HEK293 (cell line): ENCODE measurements around the gene NANS.
"Not testable (repeated sequence)": the region's sequence is repeated elsewhere in the genome, so short reads cannot be mapped to it uniquely, and the experiment has no call there.

Source experiments
- CTCF ChIA-PET: fragments of 350-600 bp; formaldehyde crosslinking; extraction: SDS; loops from one replicate; lab custom pipeline; 2021; ENCODE audit warnings: antibody characterized with exemption; lab: Yijun Ruan, JAX
- POLR2A ChIA-PET: fragments of 300-600 bp; formaldehyde crosslinking; extraction: SDS; loops from one replicate; lab custom pipeline; 2020; ENCODE audit warnings: antibody characterized with exemption, inconsistent platforms; lab: Yijun Ruan, JAX
- H3K27ac ChIP-seq: fragments of 200-500 bp; sonication (Bioruptor generic); 2 replicates; pipeline ENCODE4 v1.5.1; 2014; ENCODE audit warnings: low read depth, low read length, control low read depth, inconsistent platforms; ENCODE audit errors: extremely low read depth
- H3K36me3 ChIP-seq, 2 experiments: fragments of 200-500 bp in 1 of 2; sonication (Bioruptor generic) in 1 of 2; 1 replicate in 1 of 2; 2 replicates in 1 of 2; pipeline ENCODE4 v1.5.1; 2014 to 2017; ENCODE audit warnings: inconsistent platforms in 2 of 2, low read length in 2 of 2; ENCODE audit not compliant: control insufficient read depth in 2 of 2, insufficient read depth in 1 of 2
- H3K4me1 ChIP-seq: fragments of 200-500 bp; sonication (Bioruptor generic); 2 replicates; pipeline ENCODE4 v1.5.1; 2014; ENCODE audit warnings: mild to moderate bottlenecking, low read length, inconsistent platforms; ENCODE audit not compliant: control insufficient read depth, insufficient read depth
- H3K4me3 ChIP-seq: 2 replicates; pipeline ENCODE4 v1.5.1; 2011; ENCODE audit warnings: low read depth, mild to moderate bottlenecking, control low read depth, low read length, moderate library complexity
- H3K9me3 ChIP-seq: fragments of 200-500 bp; sonication (Bioruptor generic); 2 replicates; pipeline ENCODE4 v1.5.1; 2014; ENCODE audit warnings: low read depth, low read length, inconsistent platforms; ENCODE audit not compliant: control insufficient read depth, insufficient read depth
- PRDM10 ChIP-seq: fragments of 450-650 bp; formaldehyde crosslinking; IDR thresholded peaks from 2 replicates; pipeline ENCODE4 v1.5.1; 2016; ENCODE audit warnings: missing biosample characterization, missing genetic modification characterization
- REST ChIP-seq: fragments of 450-650 bp; formaldehyde crosslinking; IDR thresholded peaks from 2 replicates; pipeline ENCODE4 v1.5.1; 2016; ENCODE audit warnings: missing biosample characterization, missing genetic modification characterization
- SP3 ChIP-seq: fragments of 450-650 bp; formaldehyde crosslinking; IDR thresholded peaks from 2 replicates; pipeline ENCODE4 v1.5.1; 2016; ENCODE audit warnings: missing biosample characterization, missing genetic modification characterization
- ZNF121 ChIP-seq: fragments of 450-650 bp; formaldehyde crosslinking; IDR thresholded peaks from 2 replicates; pipeline ENCODE4 v1.5.1; 2016; ENCODE audit warnings: missing biosample characterization, missing genetic modification characterization
- ZNF544 ChIP-seq: fragments of 450-650 bp; formaldehyde crosslinking; IDR thresholded peaks from 2 replicates; pipeline ENCODE4 v1.5.0; 2017; ENCODE audit warnings: missing biosample characterization, missing genetic modification characterization
- ZNF624 ChIP-seq: fragments of 450-650 bp; formaldehyde crosslinking; IDR thresholded peaks from 2 replicates; pipeline ENCODE4 v1.5.1; 2017; ENCODE audit warnings: missing biosample characterization, missing genetic modification characterization
- ZNF837 ChIP-seq: fragments of 450-650 bp; formaldehyde crosslinking; IDR thresholded peaks from 2 replicates; pipeline ENCODE4 v1.5.1; 2016; ENCODE audit warnings: missing biosample characterization, missing genetic modification characterization
- TF ChIP-seq, protein P1 (sequence below): fragments of 450-650 bp; formaldehyde crosslinking; IDR thresholded peaks from 2 replicates; pipeline ENCODE4 v1.5.1; 2016; ENCODE audit warnings: missing biosample characterization, missing genetic modification characterization
- TF ChIP-seq, protein P2 (sequence below): fragments of 450-650 bp; formaldehyde crosslinking; IDR thresholded peaks from 2 replicates; pipeline ENCODE4 v1.5.1; 2016; ENCODE audit warnings: missing biosample characterization, missing genetic modification characterization, borderline replicate concordance

Gene NANS

GRCh38 chr9:98129451-98129881, 72.9 kb downstream of the NANS start:
- CTCF ChIA-PET, result interaction anchor here (0.6 to 1.0 kb wide), 3 partner anchors 9 to 206 kb away, joined by 3 to 4 read pairs (median 3); no protein-coding TSS in a partner anchor
- POLR2A ChIA-PET, result no interaction called here
- Histone ChIP-seq H3K27ac (no peak overlapping the region), H3K36me3 (peaks cover 0 to 16% of the 10 kb centered on the region in 2 experiments; a peak in 1 of 3 replicates), H3K4me3 (no peak overlapping the region), H3K4me1 (no peaks in the 10 kb centered on the region), H3K9me3 (no peaks in the 10 kb centered on the region)
- TF ChIP-seq ZNF837 (no peak), ZNF544 (tag by site-specific recombination) (no peak), SP3 (tag by site-specific recombination) (no peak), REST (tag by site-specific recombination) (no peak), PRDM10 (no peak), ZNF624 (tag by site-specific recombination) (no peak)
- TF ChIP-seq, protein P1, sequence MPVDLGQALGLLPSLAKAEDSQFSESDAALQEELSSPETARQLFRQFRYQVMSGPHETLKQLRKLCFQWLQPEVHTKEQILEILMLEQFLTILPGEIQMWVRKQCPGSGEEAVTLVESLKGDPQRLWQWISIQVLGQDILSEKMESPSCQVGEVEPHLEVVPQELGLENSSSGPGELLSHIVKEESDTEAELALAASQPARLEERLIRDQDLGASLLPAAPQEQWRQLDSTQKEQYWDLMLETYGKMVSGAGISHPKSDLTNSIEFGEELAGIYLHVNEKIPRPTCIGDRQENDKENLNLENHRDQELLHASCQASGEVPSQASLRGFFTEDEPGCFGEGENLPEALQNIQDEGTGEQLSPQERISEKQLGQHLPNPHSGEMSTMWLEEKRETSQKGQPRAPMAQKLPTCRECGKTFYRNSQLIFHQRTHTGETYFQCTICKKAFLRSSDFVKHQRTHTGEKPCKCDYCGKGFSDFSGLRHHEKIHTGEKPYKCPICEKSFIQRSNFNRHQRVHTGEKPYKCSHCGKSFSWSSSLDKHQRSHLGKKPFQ, result no peak
- TF ChIP-seq, protein P2, sequence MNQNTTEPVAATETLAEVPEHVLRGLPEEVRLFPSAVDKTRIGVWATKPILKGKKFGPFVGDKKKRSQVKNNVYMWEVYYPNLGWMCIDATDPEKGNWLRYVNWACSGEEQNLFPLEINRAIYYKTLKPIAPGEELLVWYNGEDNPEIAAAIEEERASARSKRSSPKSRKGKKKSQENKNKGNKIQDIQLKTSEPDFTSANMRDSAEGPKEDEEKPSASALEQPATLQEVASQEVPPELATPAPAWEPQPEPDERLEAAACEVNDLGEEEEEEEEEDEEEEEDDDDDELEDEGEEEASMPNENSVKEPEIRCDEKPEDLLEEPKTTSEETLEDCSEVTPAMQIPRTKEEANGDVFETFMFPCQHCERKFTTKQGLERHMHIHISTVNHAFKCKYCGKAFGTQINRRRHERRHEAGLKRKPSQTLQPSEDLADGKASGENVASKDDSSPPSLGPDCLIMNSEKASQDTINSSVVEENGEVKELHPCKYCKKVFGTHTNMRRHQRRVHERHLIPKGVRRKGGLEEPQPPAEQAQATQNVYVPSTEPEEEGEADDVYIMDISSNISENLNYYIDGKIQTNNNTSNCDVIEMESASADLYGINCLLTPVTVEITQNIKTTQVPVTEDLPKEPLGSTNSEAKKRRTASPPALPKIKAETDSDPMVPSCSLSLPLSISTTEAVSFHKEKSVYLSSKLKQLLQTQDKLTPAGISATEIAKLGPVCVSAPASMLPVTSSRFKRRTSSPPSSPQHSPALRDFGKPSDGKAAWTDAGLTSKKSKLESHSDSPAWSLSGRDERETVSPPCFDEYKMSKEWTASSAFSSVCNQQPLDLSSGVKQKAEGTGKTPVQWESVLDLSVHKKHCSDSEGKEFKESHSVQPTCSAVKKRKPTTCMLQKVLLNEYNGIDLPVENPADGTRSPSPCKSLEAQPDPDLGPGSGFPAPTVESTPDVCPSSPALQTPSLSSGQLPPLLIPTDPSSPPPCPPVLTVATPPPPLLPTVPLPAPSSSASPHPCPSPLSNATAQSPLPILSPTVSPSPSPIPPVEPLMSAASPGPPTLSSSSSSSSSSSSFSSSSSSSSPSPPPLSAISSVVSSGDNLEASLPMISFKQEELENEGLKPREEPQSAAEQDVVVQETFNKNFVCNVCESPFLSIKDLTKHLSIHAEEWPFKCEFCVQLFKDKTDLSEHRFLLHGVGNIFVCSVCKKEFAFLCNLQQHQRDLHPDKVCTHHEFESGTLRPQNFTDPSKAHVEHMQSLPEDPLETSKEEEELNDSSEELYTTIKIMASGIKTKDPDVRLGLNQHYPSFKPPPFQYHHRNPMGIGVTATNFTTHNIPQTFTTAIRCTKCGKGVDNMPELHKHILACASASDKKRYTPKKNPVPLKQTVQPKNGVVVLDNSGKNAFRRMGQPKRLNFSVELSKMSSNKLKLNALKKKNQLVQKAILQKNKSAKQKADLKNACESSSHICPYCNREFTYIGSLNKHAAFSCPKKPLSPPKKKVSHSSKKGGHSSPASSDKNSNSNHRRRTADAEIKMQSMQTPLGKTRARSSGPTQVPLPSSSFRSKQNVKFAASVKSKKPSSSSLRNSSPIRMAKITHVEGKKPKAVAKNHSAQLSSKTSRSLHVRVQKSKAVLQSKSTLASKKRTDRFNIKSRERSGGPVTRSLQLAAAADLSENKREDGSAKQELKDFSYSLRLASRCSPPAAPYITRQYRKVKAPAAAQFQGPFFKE, result no peak

- not testable (repeated sequence) for H3K4me3 ChIP-seq, H3K4me1 ChIP-seq
- peak; percentile 69; the same call in 1 of the 2 replicates for TF ChIP-seq ZNF121
- TF ChIP-seq, all 188 proteins: peak for 1; not testable (repeated sequence) for 187
- H3K9me3 ChIP-seq, POLR2A ChIA-PET, H3K27ac ChIP-seq: not testable (repeated sequence)
- H3K36me3 ChIP-seq, result peaks cover 0 to 15% of the 10 kb centered on the region in 2 experiments; a peak in 1 of 3 replicates
- CTCF ChIA-PET, result interaction anchor here (0.6 kb wide), 3 partner anchors 10 to 715 kb away, joined by 3 to 4 read pairs (median 3); no protein-coding TSS in a partner anchor
Measured at GRCh38 chr9:98130060-98130459, 73.5 kb downstream of the NANS start.
